ENCODE results near the gene SCAPER. TPM values are rescaled to one million over a fixed set of nuclear protein-coding genes. Genes with fewer than 3 reads are reported as not detected.

The SCAPER gene
- total RNA-seq, 1 experiment from 2014 or later, result 21.5 TPM

- ChIA-PET CTCF (interaction anchor here (1.0 kb wide), 1 partner anchor 12 kb away, joined by 3 read pairs; no protein-coding TSS in a partner anchor), POLR2A (ENCODE audit: low non-redundant PET) (no interaction called here)
- intact Hi-C loops (cut with micrococcal nuclease; ENCODE audit: unreplicated experiment), result no loop called here
- peaks cover 19% of the 10 kb centered on the region for H3K9me3 ChIP-seq (ENCODE audit: low read depth, low read length, poor library complexity, severe bottlenecking)
- TF ChIP-seq CTCF (conservative IDR thresholded peaks at IDR 0.05; ENCODE audit: low read depth, low read length) (no peak), EZH2 (IDR thresholded peaks at IDR 0.05; ENCODE audit: borderline replicate concordance, low read depth, low read length, poor library complexity, severe bottlenecking) (no peak)
- no peaks in the 10 kb centered on the region for H3K27me3 ChIP-seq (replicated peaks; ENCODE audit: insufficient read depth, low read depth, low read length, poor library complexity)
- DNase-seq (ENCODE audit: low spot score), result no peak
- no TSS peak for BruUV-seq (replicated peaks)
- H3K36me3 ChIP-seq (ENCODE audit: insufficient read depth, low read length, poor library complexity, severe bottlenecking), result no peaks in the 10 kb centered on the region
- H3K27ac ChIP-seq (ENCODE audit: low read depth, low read length, poor library complexity, severe bottlenecking), result no peak overlapping the region
- H3K4me3 ChIP-seq (ENCODE audit: low read depth, low read length, poor library complexity, severe bottlenecking), result no peak overlapping the region
- no peaks in the 10 kb centered on the region for H3K4me1 ChIP-seq (ENCODE audit: insufficient read depth, low read length, poor library complexity, severe bottlenecking)
These were observed 327.1 kb downstream of the SCAPER start for GRCh38 chr15:76577879-76578512.

GRCh38 chr15:76576523-76577279 lies 328.4 kb downstream of the SCAPER start:
- ChIA-PET CTCF (interaction anchor here (0.6 kb wide), 1 partner anchor 1945 kb away, joined by 7 read pairs; no protein-coding TSS in a partner anchor), POLR2A (ENCODE audit: low non-redundant PET) (no interaction called here)
- intact Hi-C loops (cut with micrococcal nuclease; ENCODE audit: unreplicated experiment), result no loop called here
- peak; percentile 4 for DNase-seq (ENCODE audit: low spot score)
- Histone ChIP-seq H3K27ac (ENCODE audit: low read depth, low read length, poor library complexity, severe bottlenecking) (no peak overlapping the region), H3K4me3 (ENCODE audit: low read depth, low read length, poor library complexity, severe bottlenecking) (no peak overlapping the region), H3K36me3 (ENCODE audit: insufficient read depth, low read length, poor library complexity, severe bottlenecking) (no peaks in the 10 kb centered on the region), H3K27me3 (replicated peaks; ENCODE audit: insufficient read depth, low read depth, low read length, poor library complexity) (no peaks in the 10 kb centered on the region), H3K9me3 (ENCODE audit: low read depth, low read length, poor library complexity, severe bottlenecking) (peaks cover 8% of the 10 kb centered on the region), H3K4me1 (ENCODE audit: insufficient read depth, low read length, poor library complexity, severe bottlenecking) (no peaks in the 10 kb centered on the region)
- TF ChIP-seq EZH2 (IDR thresholded peaks at IDR 0.05; ENCODE audit: borderline replicate concordance, low read depth, low read length, poor library complexity, severe bottlenecking) (no peak), CTCF (conservative IDR thresholded peaks at IDR 0.05; ENCODE audit: low read depth, low read length) (no peak)
- no TSS peak for BruUV-seq (replicated peaks)

GRCh38 chr15:76575679-76576078 lies 329.5 kb downstream of the SCAPER start:
- intact Hi-C loops (cut with micrococcal nuclease; ENCODE audit: unreplicated experiment), result no loop called here
- DNase-seq (ENCODE audit: low spot score), result no peak
- Histone ChIP-seq H3K4me1 (ENCODE audit: insufficient read depth, low read length, poor library complexity, severe bottlenecking) (no peaks in the 10 kb centered on the region), H3K27me3 (replicated peaks; ENCODE audit: insufficient read depth, low read depth, low read length, poor library complexity) (no peaks in the 10 kb centered on the region), H3K9me3 (ENCODE audit: low read depth, low read length, poor library complexity, severe bottlenecking) (peaks cover 2% of the 10 kb centered on the region), H3K36me3 (ENCODE audit: insufficient read depth, low read length, poor library complexity, severe bottlenecking) (no peaks in the 10 kb centered on the region), H3K27ac (ENCODE audit: low read depth, low read length, poor library complexity, severe bottlenecking) (no peak overlapping the region), H3K4me3 (ENCODE audit: low read depth, low read length, poor library complexity, severe bottlenecking) (no peak overlapping the region)
- POLR2A ChIA-PET (ENCODE audit: low non-redundant PET), result no interaction called here
- CTCF ChIA-PET, result no interaction called here
- TF ChIP-seq CTCF (conservative IDR thresholded peaks at IDR 0.05; ENCODE audit: low read depth, low read length), result no peak
- no peak for TF ChIP-seq EZH2 (IDR thresholded peaks at IDR 0.05; ENCODE audit: borderline replicate concordance, low read depth, low read length, poor library complexity, severe bottlenecking)
- no TSS peak for BruUV-seq (replicated peaks)
